WTC11 (cell line): ENCODE results near the gene UBXN10.

ENCODE experiments used
- FOXJ3 ChIP-seq: sonication (generic); formaldehyde crosslinking; IDR thresholded peaks from 2 replicates; pipeline ENCODE4 v1.9.0; 2021; ENCODE audit warnings: missing genetic modification reagents, mild to moderate bottlenecking, borderline replicate concordance
- FOXP4 ChIP-seq: sonication (generic); formaldehyde crosslinking; IDR thresholded peaks from 2 replicates; pipeline ENCODE4 v1.8.0; 2022; ENCODE audit warnings: mild to moderate bottlenecking, missing genetic modification reagents
- SP1 ChIP-seq: sonication (generic); formaldehyde crosslinking; conservative IDR thresholded peaks from 2 replicates; pipeline ENCODE4 v1.8.1; 2022; ENCODE audit warnings: missing genetic modification reagents
- ZNF263 ChIP-seq: sonication (generic); formaldehyde crosslinking; IDR thresholded peaks from 2 replicates; pipeline ENCODE4 v1.8.1; 2022; ENCODE audit warnings: low read depth, mild to moderate bottlenecking, moderate library complexity, missing genetic modification reagents
- ZNF416 ChIP-seq: fragments of 250-450 bp; sonication (Bioruptor Pico); IDR thresholded peaks from 2 replicates; pipeline ENCODE4 v1.9.0; 2021; ENCODE audit warnings: mild to moderate bottlenecking, inconsistent platforms
- TF ChIP-seq, protein P1 (sequence below): sonication (generic); formaldehyde crosslinking; IDR thresholded peaks from 2 replicates; pipeline ENCODE4 v1.8.0; 2022; ENCODE audit warnings: mild to moderate bottlenecking, missing genetic modification reagents
- TF ChIP-seq, protein P2 (sequence below): fragments of 250-450 bp; sonication (Bioruptor Pico); IDR thresholded peaks from 2 replicates; pipeline ENCODE4 v2.1.2; 2022; ENCODE audit warnings: mild to moderate bottlenecking, moderate library complexity
- TF ChIP-seq, protein P3 (sequence below): fragments of 200-600 bp; IDR thresholded peaks from 2 replicates; pipeline ENCODE4 v1.8.0; 2022; ENCODE audit warnings: antibody characterized with exemption
- TF ChIP-seq, protein P4 (sequence below): sonication (generic); formaldehyde crosslinking; IDR thresholded peaks from 2 replicates; pipeline ENCODE4 v1.8.1; 2023; ENCODE audit warnings: mild to moderate bottlenecking, missing genetic modification reagents

DNA sequence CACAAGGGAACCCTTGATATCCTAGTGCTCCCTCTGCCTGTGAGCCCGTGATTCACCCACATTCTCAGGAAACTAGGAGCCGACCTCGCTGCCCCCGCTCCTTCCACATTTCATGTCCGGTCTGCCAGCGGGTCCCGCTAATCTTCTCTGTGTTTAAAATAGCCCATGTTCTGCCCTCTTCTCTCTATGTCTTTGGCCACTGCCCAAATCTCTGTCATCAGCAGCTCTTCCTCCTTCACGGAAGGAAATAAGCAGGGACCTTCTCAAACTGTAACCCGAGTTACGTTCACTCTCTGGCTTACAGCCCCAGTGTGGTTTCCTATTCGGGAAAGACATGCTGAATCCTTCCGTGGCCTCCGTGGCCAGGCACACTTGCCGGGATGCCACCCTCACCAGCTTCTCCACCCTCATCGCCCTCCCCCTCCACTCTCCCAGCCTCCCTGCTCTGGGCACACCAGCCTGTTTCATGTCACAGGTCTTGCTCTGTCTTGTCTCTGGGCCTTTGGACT is 21.1 kb upstream of the UBXN10 start:
- TF ChIP-seq, protein P1, sequence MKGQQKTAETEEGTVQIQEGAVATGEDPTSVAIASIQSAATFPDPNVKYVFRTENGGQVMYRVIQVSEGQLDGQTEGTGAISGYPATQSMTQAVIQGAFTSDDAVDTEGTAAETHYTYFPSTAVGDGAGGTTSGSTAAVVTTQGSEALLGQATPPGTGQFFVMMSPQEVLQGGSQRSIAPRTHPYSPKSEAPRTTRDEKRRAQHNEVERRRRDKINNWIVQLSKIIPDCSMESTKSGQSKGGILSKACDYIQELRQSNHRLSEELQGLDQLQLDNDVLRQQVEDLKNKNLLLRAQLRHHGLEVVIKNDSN (CRISPR knock-in tag): no peak
- TF ChIP-seq, protein P2, sequence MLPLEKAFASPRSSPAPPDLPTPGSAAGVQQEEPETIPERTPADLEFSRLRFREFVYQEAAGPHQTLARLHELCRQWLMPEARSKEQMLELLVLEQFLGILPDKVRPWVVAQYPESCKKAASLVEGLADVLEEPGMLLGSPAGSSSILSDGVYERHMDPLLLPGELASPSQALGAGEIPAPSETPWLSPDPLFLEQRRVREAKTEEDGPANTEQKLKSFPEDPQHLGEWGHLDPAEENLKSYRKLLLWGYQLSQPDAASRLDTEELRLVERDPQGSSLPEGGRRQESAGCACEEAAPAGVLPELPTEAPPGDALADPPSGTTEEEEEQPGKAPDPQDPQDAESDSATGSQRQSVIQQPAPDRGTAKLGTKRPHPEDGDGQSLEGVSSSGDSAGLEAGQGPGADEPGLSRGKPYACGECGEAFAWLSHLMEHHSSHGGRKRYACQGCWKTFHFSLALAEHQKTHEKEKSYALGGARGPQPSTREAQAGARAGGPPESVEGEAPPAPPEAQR: no peak
- TF ChIP-seq, protein P3, sequence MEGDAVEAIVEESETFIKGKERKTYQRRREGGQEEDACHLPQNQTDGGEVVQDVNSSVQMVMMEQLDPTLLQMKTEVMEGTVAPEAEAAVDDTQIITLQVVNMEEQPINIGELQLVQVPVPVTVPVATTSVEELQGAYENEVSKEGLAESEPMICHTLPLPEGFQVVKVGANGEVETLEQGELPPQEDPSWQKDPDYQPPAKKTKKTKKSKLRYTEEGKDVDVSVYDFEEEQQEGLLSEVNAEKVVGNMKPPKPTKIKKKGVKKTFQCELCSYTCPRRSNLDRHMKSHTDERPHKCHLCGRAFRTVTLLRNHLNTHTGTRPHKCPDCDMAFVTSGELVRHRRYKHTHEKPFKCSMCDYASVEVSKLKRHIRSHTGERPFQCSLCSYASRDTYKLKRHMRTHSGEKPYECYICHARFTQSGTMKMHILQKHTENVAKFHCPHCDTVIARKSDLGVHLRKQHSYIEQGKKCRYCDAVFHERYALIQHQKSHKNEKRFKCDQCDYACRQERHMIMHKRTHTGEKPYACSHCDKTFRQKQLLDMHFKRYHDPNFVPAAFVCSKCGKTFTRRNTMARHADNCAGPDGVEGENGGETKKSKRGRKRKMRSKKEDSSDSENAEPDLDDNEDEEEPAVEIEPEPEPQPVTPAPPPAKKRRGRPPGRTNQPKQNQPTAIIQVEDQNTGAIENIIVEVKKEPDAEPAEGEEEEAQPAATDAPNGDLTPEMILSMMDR: no peak
- no peak for TF ChIP-seq FOXP4 (CRISPR knock-in tag)
- no peak for TF ChIP-seq ZNF263 (CRISPR knock-in tag)
- TF ChIP-seq ZNF416 (CRISPR knock-in tag): no peak
- TF ChIP-seq FOXJ3 (CRISPR knock-in tag): no peak
- TF ChIP-seq, protein P4, sequence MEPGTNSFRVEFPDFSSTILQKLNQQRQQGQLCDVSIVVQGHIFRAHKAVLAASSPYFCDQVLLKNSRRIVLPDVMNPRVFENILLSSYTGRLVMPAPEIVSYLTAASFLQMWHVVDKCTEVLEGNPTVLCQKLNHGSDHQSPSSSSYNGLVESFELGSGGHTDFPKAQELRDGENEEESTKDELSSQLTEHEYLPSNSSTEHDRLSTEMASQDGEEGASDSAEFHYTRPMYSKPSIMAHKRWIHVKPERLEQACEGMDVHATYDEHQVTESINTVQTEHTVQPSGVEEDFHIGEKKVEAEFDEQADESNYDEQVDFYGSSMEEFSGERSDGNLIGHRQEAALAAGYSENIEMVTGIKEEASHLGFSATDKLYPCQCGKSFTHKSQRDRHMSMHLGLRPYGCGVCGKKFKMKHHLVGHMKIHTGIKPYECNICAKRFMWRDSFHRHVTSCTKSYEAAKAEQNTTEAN (CRISPR knock-in tag): no peak
- no peak for TF ChIP-seq SP1
